NK-92 (cell line): ENCODE data around the gene SNHG17.
A peak's percentile ranks its signal among the peaks of the same experiment; 100 is the strongest.
"Not testable (repeated sequence)": the region's sequence is repeated elsewhere in the genome, so short reads cannot be mapped to it uniquely, and the experiment has no call there.

Experiments used
- DNase-seq: peaks from one replicate; lab custom pipeline; 2025; ENCODE audit not compliant: unreplicated experiment; lab: John Stamatoyannopoulos, UW

The SNHG17 gene

GRCh38 chr20:38434770-38435554 is at the start of gene SNHG17:
Gene SNHG17, minus strand, starts transcription at chr20:38435328.
- peak; percentile 17 for DNase-seq

DNA sequence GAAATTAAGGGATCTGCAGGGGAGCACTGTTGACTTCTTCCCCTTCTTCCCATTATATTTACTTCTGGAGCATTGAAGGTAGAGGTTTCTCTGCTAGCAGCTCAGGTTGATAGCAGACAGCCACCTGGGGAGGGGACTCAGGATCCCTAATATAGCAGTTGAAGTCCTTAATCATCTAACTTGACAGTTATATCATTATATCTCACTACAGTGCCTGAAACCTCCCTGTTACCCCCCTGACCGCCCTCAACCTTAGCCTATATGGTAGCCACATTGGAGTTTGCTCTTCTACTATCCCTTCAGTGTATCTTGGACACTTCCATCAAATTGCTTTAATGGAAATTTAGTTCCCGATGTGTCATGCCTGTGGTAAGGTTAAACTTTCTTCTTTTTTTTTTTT is 44.5 kb upstream of the SNHG17 start:
- no peak for DNase-seq

DNA sequence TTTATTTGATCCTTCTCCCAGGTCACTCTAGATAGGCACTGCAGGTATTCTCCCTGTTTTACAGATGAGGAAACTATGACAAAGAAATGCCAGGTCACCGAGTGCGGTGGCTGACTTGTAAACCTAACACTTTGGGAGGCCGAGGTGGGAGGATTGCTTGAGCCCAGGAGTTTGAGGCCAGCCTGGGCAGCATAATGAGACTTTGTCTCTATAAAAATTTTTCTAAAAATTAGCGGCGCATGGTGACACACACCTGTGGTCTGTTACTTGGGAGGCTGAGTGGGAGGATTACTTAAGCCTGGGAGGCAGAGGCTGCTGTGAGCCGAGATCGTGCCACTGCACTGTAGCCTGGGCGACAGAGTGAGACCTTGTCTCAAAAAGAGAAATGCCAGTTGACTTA is 42.6 kb upstream of the SNHG17 start:
- DNase-seq: no peak

DNA sequence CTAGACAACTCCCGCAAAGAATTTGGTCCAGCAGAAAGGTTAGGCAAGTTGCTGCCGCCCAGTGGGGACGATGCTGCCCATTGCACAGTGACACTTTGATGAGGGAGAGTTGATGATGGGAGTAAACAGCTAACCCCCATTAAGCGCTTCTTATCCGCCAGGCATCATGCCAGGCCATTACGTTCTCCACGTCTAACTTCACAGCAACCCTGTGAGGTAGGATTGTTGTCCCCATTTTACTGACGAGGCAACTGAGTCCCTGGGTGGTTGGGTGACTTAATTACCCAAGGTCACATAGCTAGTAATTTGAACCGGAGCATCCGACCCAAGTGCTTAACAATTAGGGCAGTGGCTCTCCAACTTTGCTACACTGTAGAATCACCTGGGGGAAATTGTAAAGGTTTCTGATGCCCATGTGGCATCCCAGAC is 38.3 kb upstream of the SNHG17 start:
- no peak for DNase-seq

DNA sequence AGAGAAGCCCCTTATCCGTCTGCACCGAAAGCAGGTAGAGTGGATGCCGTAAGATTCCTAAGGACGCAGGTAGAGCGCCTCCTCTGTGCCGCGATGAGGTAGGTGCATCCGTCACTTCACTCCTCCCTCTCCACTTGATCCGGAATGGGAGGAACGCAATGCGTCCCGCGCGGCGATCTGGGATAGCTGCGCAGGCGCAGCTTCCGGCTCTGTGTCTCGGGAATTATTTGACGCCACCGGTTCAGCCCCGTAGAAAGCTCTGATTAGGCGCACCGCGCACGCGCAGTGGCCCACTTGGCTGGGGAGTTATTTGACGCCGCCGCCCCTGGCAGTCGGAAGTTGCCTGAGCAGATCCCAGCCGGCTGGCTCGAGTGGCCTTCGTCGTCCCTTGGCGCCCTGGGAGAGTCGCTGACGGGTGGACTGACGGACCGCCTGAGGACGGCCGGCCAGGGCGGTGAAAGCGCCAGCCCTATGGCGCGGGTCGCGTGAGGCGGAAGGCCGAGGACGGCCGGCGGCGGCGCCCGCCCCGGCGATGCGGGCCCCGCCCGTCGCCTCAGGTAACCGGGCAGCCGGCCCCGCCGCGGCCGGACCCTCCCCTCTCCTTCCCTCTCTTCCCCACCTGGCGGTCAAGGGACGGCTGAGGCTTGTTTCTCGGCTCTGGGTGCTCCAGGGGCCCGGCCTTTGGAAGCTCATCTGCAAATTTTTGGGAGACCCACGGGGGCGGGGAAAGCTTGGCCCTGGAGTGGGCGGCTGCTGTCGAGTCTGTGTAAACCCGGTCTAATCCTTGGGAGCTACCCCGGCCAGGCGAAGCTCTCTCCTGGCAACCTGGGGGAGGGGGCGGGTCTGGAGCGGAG is 37.6 kb upstream of the SNHG17 start, which contains the start of gene RALGAPB:
Gene RALGAPB (plus strand): TSS at position 331 of the 854 bp plus-strand sequence. CDS start 15,590 bp downstream, outside the sequence.
- DNase-seq: peak; percentile 89

GRCh38 chr20:38471987-38472512 is 36.9 kb upstream of the SNHG17 start:
- no peak for DNase-seq

DNA sequence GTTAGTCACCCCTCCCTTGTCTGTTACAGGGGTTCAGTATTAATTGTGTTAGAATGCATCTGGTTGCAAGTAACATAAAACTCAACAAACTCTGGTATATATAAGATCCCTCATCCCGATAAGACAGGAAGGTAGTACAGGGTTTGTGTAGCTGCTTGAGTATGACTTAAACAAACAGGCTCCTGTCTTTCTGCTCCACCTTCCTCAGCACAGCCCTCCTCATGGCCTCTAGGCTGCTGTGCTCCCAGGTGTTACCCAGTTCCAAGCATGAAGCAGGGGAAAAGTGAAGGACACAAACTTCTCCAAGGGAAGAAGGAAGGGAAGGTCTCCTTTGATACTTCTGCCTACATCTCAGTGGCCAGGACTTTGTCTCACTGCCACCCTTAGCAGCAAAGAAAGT is 36.1 kb upstream of the SNHG17 start:
- no peak for DNase-seq

GRCh38 chr20:38466983-38467382 is 31.9 kb upstream of the SNHG17 start:
- no peak for DNase-seq

DNA sequence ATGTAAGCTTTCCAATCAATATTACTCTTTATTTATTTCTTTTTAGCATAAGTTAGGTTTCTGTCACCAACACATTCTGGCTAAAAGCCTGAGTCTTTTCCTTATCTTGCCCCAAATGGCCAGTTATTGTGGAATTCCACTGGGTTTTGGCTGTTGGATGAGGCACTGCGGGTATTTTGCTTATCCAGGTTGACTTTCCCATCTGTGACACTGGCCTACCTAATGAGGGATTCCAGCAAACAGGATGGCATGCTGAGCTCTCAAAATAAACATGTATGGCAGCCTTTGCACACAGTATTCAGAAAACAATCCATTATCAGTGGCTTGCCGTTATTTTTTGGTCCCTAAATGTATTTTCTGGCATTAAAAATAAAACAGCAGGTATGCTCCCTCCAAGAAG is 31.0 kb upstream of the SNHG17 start:
- DNase-seq: no peak

GRCh38 chr20:38461569-38461968 is 26.4 kb upstream of the SNHG17 start:
- not testable (repeated sequence) for DNase-seq

DNA sequence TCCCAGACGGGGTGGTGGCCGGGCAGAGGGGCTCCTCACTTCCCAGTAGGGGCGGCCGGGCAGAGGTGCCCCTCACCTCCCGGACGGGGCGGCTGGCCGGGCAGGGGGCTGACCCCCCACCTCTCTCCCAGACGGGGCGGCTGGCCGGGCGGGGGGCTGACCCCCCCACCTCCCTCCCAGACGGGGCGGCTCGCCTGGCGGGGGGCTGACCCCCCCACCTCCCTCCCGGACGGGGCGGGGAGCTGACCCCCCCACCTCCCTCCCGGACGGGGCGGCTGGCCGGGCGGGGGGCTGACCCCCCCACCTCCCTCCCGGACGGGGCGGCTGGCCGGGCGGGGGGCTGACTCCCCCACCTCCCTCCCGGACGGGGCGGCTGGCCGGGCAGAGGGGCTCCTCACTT is 26.0 kb upstream of the SNHG17 start:
- DNase-seq: not testable (repeated sequence)

DNA sequence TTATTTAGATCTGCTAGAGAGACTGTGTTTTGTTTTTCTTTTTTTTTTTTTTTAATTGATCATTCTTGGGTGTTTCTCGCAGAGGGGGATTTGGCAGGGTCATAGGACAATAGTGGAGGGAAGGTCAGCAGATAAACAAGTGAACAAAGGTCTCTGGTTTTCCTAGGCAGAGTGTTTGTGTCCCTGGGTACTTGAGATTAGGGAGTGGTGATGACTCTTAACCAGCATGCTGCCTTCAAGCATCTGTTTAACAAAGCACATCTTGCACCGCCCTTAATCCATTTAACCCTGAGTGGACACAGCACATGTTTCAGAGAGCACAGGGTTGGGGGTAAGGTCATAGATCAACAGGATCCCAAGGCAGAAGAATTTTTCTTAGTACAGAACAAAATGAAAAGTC is 25.5 kb upstream of the SNHG17 start:
- not testable (repeated sequence) for DNase-seq

- DNase-seq: no peak
Measured at GRCh38 chr20:38460040-38460623, 25.0 kb upstream of the SNHG17 start.

DNA sequence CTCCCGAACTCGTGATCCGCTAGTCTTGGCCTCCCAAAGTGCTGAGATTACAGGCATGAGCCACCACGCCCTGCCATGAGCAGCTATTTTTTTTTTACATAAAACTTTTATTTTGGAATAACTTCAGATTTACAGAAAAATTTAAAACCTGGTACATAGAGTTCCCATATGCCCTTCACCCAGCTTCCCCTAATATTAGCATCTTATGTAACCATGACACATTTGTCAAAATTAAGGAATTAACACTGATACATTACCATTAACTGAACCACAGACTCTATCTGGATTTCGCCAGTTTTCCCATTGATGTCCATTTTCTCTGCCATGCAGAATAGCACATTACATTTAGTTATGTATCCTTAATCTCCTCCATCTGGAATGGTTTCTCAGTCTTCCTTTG is 23.2 kb upstream of the SNHG17 start:
- DNase-seq: no peak

- DNase-seq: no peak
Measured at GRCh38 chr20:38454556-38455473, 19.7 kb upstream of the SNHG17 start.

DNA sequence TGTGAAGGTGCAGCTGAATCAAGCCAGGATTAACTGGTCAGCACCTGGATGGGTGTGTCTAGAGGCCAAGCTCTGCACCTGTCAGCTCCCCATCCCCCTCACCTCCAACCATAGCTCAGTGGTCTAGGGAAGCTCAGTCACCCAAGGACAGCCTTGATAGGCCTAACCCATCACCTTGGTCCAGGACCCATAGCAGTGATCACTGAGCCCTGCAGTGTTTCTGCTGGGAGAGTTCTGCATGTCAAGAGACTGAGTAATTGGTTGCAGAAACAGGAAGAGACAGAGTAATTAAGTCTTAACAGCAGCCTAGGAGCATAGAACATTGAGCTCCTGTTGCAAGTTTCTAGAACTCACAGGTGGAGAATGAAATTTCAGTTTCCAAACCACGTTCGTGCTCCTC is 18.8 kb upstream of the SNHG17 start:
- DNase-seq: no peak

DNA sequence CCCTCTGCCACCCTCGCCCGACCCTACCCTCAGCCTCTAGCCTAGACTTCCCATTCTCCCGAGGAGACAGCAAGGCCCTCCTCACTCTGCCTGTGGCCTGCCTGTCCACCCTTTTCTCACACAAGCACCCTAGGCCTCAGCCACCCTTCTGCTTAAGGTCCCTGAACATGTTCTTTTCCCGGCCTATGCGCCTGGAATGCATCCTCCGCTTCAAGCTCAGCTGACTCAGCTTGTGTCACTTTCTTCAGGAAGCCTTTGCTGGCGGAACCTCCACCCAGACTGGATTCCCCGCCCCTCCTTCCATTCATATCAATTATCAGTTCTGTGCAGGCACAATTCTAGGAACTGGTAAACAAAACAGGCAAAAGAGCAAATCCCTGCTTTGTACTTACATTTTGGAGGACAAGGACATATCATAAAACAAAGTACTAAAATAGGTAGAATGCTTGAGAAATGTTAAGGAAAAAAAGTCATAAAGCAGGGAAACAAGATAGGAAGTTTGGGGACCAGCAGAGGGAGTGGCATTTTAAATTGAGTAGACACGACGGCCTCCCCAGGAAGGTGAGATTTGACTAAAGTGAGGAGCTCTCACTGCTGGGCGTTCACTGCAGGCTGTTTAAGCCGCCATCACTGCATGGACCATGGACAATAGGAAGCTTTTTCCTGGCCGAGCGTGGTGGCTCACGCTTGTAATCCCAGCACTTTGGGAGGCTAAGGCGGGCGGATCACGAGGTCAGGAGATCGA is 17.9 kb upstream of the SNHG17 start:
- DNase-seq: no peak

GRCh38 chr20:38450412-38450975 is 15.4 kb upstream of the SNHG17 start:
- no peak for DNase-seq

DNA sequence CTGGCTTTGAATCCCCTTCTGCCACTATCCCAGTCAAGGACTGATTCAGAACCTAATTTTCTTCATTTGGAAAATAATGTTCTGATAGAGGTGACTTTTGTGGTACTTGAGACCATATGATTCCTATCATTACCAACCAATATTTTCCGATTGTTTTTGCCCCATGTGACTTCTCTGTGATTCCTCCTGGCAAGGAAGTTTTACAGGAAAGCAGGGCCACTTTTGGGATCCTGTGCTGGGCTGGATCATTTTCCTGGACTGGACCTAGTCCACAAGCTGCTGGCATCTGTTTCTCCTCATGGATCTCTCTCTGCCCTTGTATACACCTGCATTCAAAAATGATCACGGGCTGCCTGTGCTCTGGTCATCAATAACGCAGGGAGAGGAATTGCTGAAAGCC is 13.9 kb upstream of the SNHG17 start:
- DNase-seq: no peak
